GM21723 (cell line): Measurements from ENCODE around the gene SDSL.

ENCODE experiments used
- ATAC-seq: cut with Tn5 transposase; IDR thresholded peaks from one replicate; pipeline ENCODE4 v1.9.1; 2021; ENCODE audit warnings: mild to moderate bottlenecking, moderate library complexity; ENCODE audit not compliant: unreplicated experiment

SDSL gene

GRCh38 chr12:113479216-113479589 is 57.0 kb downstream of the SDSL start:
- ATAC-seq = no peak

GRCh38 chr12:113479590-113480335 is 57.6 kb downstream of the SDSL start:
- no peak for ATAC-seq

GRCh38 chr12:113480336-113480971 is 58.3 kb downstream of the SDSL start:
- no peak for ATAC-seq

GRCh38 chr12:113482334-113482733 is 60.2 kb downstream of the SDSL start:
- ATAC-seq = no peak

DNA sequence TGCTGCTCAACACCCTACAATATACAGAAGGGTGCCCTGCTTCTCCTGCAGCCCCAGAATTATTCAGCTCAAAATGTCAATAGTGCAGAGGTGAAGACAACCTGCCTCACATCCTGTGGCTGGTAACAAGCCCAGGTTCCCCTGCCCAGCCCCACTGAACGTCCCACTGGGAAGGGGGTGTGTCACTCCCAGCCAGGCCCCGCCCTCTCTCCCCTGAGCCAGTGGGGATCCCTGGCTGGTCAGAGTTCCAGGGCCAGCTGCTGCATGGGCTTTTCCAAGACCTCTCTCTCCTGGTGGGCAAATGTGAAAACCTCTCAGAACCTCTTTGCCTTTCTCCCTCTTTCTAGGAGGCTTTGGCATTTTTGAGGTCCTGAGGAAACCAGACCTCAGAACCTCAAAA is 63.1 kb downstream of the SDSL start:
- no peak for ATAC-seq

- ATAC-seq = no peak
These were observed 64.5 kb downstream of the SDSL start for GRCh38 chr12:113486722-113487121.
